ENCODE measurements around the gene SMAD3. TPM values are rescaled to one million over a fixed set of nuclear protein-coding genes. Genes with fewer than 3 reads are reported as not detected.

The SMAD3 gene
- total and polyA plus RNA-seq, 2 of the 4 experiments (the other 2 are of a cell fraction) = 71.0 to 177 TPM

DNA sequence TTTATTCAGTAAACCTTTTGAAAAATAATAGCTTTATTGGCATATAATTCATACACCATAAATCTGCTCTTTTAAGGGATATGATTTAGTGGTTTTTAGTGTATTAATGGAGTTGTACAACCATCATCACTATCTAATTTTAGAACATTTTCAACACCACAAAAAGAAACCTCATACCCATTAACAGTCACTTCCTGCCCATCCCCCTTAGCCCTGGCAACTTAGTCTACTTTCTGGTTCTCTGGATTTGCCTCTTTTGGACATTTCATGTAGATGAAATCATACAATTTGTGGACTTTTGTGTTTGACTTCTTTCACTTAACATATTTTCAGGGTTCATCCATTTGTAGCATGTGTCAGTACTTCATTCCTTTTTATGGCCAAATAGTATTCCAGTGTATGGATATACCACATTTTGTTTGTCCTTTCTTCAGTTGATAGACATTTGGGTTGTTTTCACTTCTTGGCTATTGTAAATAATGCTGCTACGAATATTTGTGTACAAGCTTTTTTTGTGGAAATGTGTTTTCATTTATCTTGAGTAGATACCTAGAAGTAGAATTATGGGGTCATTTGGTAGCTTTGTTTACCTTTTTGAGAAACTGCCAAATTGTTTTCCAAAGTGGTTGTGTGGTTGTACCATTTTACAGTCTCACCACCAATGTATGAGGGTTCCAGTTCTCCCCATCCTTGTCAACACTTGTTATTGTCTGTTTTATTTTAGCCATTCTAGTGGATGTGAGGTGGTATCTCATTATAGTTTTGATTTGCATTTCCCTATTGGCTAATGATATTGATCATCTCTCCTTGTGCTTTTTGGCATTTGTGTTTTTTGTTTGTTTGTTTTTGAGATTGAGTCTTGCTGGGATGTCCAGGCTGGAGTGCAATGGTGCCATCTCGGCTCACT is 45.8 kb downstream of the SMAD3 start:
- H4K91ac ChIP-seq (ENCODE audit: insufficient read depth, low read depth, low read length) = peak overlapping the region; percentile 31; the same call in 1 of the 2 replicates
- no peak overlapping the region for H3K4ac ChIP-seq (ENCODE audit: low read depth, low read length)
- no peak overlapping the region for H3K9ac ChIP-seq (ENCODE audit: low read depth, low read length)
- ChIA-PET CTCF (interaction anchor here (0.5 kb wide), 1 partner anchor 212 kb away, joined by 3 read pairs; no protein-coding TSS in a partner anchor), POLR2A (ENCODE audit: unreplicated experiment) (no interaction called here)
- peaks cover 58% of the 10 kb centered on the region for H3K4me1 ChIP-seq (ENCODE audit: control insufficient read depth, insufficient read depth, low read length)
- intact Hi-C loops (cut with micrococcal nuclease) (no loop called here), dilution Hi-C loops (cut with HindIII; ENCODE audit: low sequenced_read_pairs, unreplicated experiment) (no loop called here), in situ Hi-C loops (cut with MboI; ENCODE audit: low sequenced_read_pairs) (no loop called here)
- H3K9me3 ChIP-seq (ENCODE audit: control insufficient read depth, insufficient read depth, low read length) = no peaks in the 10 kb centered on the region
- H2AFZ ChIP-seq (replicated peaks; ENCODE audit: low read length, poor library complexity) = no peak overlapping the region
- peaks cover 42% of the 10 kb centered on the region for H4K20me1 ChIP-seq (ENCODE audit: insufficient read depth, low read length)
- no peak overlapping the region for H3K4me2 ChIP-seq (ENCODE audit: low read depth, low read length)
- 100% methylated on average over 1 of the region's 2 CpGs; no CpG with 5 or more reads in 1 of the 2 experiments for WGBS, 2 experiments (ENCODE audit: extremely low coverage in 2 of 2, insufficient read length in 1 of 2)
- H4K8ac ChIP-seq (ENCODE audit: low read depth in 2 of 2, low read length in 2 of 2) = peak overlapping the region; percentile 39 to 97; a peak in 3 of 4 replicates
- peak overlapping the region; percentile 99 for H2BK5ac ChIP-seq (ENCODE audit: low read depth, low read length, poor library complexity, severe bottlenecking)
- peaks cover 33% of the 10 kb centered on the region for H3K36me3 ChIP-seq (ENCODE audit: control insufficient read depth, insufficient read depth, low read length)
- no peak overlapping the region; the same call in 1 of the 2 replicates for H4K5ac ChIP-seq (ENCODE audit: low read depth, low read length)
- H3K4me3 ChIP-seq (ENCODE audit: insufficient read depth, low read depth, low read length) = no peak overlapping the region
- no peak for TF ChIP-seq RFX5 (IDR thresholded peaks at IDR 0.05; ENCODE audit: low read depth, low read length)
- TF ChIP-seq, protein P1, sequence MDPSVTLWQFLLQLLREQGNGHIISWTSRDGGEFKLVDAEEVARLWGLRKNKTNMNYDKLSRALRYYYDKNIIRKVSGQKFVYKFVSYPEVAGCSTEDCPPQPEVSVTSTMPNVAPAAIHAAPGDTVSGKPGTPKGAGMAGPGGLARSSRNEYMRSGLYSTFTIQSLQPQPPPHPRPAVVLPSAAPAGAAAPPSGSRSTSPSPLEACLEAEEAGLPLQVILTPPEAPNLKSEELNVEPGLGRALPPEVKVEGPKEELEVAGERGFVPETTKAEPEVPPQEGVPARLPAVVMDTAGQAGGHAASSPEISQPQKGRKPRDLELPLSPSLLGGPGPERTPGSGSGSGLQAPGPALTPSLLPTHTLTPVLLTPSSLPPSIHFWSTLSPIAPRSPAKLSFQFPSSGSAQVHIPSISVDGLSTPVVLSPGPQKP (IDR thresholded peaks at IDR 0.05; ENCODE audit: borderline replicate concordance, low read depth, low read length) = no peak
- TF ChIP-seq CEBPB (IDR thresholded peaks at IDR 0.05; ENCODE audit: low read depth, low read length) = no peak
- TF ChIP-seq FOS (IDR thresholded peaks at IDR 0.05; ENCODE audit: low read depth, low read length) = no peak
- no peak for TF ChIP-seq CHD1 (IDR thresholded peaks at IDR 0.05; ENCODE audit: low read depth, low read length)
- no peak for TF ChIP-seq MAFK (IDR thresholded peaks at IDR 0.05; ENCODE audit: low read depth, low read length)
- TF ChIP-seq MAZ (IDR thresholded peaks at IDR 0.05; ENCODE audit: borderline replicate concordance, low read depth, low read length) = no peak
- no peak for TF ChIP-seq MXI1 (IDR thresholded peaks at IDR 0.05; ENCODE audit: borderline replicate concordance, low read depth, low read length)
- TF ChIP-seq POLR2A (IDR thresholded peaks at IDR 0.05; ENCODE audit: low read depth, low read length) = no peak
- TF ChIP-seq RCOR1 (IDR thresholded peaks at IDR 0.05; ENCODE audit: insufficient replicate concordance, low read length) = no peak
- TF ChIP-seq, protein P2, sequence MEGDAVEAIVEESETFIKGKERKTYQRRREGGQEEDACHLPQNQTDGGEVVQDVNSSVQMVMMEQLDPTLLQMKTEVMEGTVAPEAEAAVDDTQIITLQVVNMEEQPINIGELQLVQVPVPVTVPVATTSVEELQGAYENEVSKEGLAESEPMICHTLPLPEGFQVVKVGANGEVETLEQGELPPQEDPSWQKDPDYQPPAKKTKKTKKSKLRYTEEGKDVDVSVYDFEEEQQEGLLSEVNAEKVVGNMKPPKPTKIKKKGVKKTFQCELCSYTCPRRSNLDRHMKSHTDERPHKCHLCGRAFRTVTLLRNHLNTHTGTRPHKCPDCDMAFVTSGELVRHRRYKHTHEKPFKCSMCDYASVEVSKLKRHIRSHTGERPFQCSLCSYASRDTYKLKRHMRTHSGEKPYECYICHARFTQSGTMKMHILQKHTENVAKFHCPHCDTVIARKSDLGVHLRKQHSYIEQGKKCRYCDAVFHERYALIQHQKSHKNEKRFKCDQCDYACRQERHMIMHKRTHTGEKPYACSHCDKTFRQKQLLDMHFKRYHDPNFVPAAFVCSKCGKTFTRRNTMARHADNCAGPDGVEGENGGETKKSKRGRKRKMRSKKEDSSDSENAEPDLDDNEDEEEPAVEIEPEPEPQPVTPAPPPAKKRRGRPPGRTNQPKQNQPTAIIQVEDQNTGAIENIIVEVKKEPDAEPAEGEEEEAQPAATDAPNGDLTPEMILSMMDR (conservative IDR thresholded peaks at IDR 0.05; ENCODE audit: low read depth, low read length) = no peak
- TF ChIP-seq RAD21 (IDR thresholded peaks at IDR 0.05; ENCODE audit: low read length) = no peak
- TF ChIP-seq, protein P3, sequence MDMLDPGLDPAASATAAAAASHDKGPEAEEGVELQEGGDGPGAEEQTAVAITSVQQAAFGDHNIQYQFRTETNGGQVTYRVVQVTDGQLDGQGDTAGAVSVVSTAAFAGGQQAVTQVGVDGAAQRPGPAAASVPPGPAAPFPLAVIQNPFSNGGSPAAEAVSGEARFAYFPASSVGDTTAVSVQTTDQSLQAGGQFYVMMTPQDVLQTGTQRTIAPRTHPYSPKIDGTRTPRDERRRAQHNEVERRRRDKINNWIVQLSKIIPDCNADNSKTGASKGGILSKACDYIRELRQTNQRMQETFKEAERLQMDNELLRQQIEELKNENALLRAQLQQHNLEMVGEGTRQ (IDR thresholded peaks at IDR 0.05; ENCODE audit: low read depth, low read length) = no peak
- peak overlapping the region; percentile 12; the same call in 1 of the 2 replicates for H3K18ac ChIP-seq (ENCODE audit: low read depth, low read length)
- H2AK5ac ChIP-seq (ENCODE audit: low read depth, low read length) = peak overlapping the region; percentile 21; the same call in 1 of the 2 replicates
- ATAC-seq (ENCODE audit: low read depth) (no peak), DNase-seq (peak; percentile 54)
- H2BK15ac ChIP-seq (ENCODE audit: low read depth, low read length) = peak overlapping the region; percentile 98; the same call in 2 of the 3 replicates
- H3K9me1 ChIP-seq (ENCODE audit: insufficient read depth, low read length) = peaks cover 45% of the 10 kb centered on the region
- H2BK120ac ChIP-seq (ENCODE audit: low read depth, low read length) = peak overlapping the region; percentile 54; the same call in 1 of the 2 replicates
- H3K14ac ChIP-seq (replicated peaks; ENCODE audit: low read depth, low read length) = peak overlapping the region; percentile 12; the same call in 1 of the 2 replicates
- no peaks in the 10 kb centered on the region for H3K27me3 ChIP-seq (ENCODE audit: control insufficient read depth, insufficient read depth, low read length)
- H3K79me1 ChIP-seq (ENCODE audit: low read depth in 1 of 2, low read length in 2 of 2) = peaks cover 30 to 68% of the 10 kb centered on the region in 2 experiments
- H2AK9ac ChIP-seq (replicated peaks; ENCODE audit: low read depth, low read length, poor library complexity) = no peak overlapping the region
- no TSS peak for BruUV-seq (replicated peaks)
- H3K23ac ChIP-seq (ENCODE audit: low read depth, low read length) = peak overlapping the region; percentile 7; the same call in 1 of the 2 replicates
- H2BK20ac ChIP-seq (ENCODE audit: low read depth, low read length) = peak overlapping the region; percentile 23; the same call in 1 of the 2 replicates
- no peak overlapping the region; the same call in 1 of the 2 replicates for H3K27ac ChIP-seq (ENCODE audit: insufficient read depth, low read length)
- H3K56ac ChIP-seq (ENCODE audit: extremely low read depth, insufficient read depth, low read length) = 0 out of 2 replicates have a peak overlapping the region, but pooled peaks have one; percentile 4
